ENCODE measurements around the gene TMC6.
"Not testable (repeated sequence)": the region's sequence is repeated elsewhere in the genome, so short reads cannot be mapped to it uniquely, and the experiment has no call there.

TMC6 gene

DNA sequence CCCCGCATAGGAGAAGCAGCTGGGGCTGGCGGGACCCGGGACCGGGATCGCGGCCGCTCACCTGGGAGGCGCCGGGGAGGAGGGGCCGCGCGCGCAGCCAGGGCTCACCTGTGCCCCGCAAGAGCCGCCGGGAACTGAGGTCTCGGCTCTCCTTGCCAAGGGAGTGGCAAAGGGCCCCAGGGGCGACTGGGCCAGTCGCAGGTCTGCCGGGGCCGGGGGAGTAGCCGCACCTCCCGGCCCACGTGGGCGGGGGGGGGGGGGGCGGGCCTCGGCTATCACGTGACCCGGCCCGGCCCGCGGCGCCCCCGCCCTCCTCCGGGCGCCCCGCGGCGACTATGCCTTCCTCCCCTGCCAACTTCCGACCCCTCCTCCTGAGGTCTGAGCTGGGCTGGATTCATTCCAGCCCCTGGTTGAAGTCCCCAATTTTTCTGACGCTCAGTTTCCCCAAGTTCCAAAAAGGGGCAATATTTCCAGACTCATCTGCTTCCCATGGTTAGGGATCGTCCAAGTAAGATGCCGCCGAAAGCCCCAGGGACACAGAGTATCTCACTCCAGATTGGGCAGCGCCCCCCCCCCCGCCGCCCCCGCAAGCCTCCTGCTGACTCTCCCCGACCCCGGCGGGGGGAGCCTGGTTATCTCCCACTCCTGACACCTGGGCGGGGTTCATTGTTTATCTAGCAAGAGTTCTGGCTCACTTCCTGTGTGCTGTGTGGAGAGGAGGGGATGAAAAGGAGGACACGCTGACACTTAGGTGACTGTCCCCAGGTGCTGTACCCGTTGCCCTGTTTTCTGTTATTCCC is at the start of gene TMC6:
TSS of gene TMC6 (minus strand) at position 205 of the 800 bp plus-strand sequence. CDS start 1,923 bp downstream, outside the sequence.
- peak; percentile 92 for FAIRE-seq

DNA sequence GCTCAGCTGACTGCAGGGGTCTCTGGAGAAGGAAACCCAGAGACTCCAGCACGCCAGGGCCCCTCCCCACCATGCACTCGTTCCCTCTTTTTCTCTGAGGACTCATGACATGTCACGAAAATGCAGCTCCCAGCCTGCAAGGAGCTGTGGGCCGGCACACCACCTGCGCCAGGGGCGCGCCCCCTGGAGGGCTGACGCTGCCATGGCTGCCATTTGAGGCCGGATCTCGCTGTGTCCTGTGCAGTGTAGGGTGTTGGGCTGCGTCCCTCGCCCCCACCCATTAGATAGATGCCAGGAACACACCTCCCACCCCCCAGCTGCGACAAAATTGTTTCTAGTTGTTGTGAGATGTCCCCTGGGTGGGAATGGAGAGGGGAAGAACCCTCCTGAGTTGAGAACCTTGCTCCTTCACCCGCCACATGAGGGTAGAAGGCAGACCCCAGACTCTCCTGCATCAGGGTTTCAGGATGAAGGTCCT is 48.0 kb upstream of the TMC6 start:
- FAIRE-seq (peak; percentile 11), DNase-seq (ENCODE audit: insufficient read length, low spot score) (no peak)

More for the DNA sequence above, at the start of gene TMC6:
- DNase-seq (ENCODE audit: insufficient read length, low spot score): no peak

DNA sequence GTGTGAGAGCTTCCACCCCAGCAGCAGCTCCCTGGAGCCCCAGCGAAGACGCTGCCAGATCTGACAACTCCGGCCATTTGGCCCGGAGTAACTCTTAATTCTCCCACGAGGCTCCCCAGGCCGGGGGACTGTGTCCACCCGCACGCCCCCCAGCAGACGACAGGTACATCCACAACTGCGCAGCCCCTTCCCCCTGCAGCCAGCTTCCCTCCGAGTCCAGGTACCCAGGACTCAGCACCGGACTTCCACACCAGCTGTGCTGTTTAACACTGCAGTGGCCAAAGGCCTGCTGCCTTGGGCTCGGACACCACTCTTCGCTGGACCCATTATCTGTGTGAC is 47.1 kb upstream of the TMC6 start:
- FAIRE-seq (no peak), DNase-seq (ENCODE audit: insufficient read length, low spot score) (no peak)

GRCh38 chr17:78174870-78175642 is 46.5 kb upstream of the TMC6 start:
- DNase-seq (ENCODE audit: insufficient read length, low spot score): no peak
- no peak for FAIRE-seq

DNA sequence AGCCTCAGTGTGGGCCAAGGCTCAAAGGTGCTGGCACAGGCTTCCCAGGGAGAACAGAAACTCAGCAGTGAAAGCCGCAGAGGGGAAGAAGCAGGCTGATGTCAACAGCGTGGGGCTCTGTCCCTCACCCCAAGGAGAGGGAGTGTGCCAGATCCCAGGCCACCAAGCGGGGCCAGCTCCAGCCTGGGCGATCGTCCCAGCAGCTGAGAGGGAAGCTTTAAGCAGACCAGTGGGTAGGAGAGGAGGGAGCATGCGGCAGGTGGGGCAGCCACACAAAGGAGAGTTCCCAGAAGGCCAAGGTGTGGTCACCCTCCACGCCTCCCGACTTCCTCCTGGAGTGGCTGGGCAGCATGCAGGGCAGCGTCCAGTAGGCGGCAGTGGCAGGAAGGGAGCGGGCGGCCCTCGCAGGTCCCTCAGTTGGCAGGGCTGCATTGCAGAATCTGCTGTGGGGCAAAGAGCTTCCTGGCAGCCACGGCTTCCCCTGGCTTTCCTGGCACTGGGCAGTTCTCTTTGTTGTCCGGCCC is 45.9 kb upstream of the TMC6 start:
- DNase-seq (ENCODE audit: insufficient read length, low spot score): no peak
- FAIRE-seq: no peak

- DNase-seq (ENCODE audit: insufficient read length, low spot score): peak; percentile 65
Observed at GRCh38 chr17:78173097-78173715, 44.7 kb upstream of the TMC6 start.

DNA sequence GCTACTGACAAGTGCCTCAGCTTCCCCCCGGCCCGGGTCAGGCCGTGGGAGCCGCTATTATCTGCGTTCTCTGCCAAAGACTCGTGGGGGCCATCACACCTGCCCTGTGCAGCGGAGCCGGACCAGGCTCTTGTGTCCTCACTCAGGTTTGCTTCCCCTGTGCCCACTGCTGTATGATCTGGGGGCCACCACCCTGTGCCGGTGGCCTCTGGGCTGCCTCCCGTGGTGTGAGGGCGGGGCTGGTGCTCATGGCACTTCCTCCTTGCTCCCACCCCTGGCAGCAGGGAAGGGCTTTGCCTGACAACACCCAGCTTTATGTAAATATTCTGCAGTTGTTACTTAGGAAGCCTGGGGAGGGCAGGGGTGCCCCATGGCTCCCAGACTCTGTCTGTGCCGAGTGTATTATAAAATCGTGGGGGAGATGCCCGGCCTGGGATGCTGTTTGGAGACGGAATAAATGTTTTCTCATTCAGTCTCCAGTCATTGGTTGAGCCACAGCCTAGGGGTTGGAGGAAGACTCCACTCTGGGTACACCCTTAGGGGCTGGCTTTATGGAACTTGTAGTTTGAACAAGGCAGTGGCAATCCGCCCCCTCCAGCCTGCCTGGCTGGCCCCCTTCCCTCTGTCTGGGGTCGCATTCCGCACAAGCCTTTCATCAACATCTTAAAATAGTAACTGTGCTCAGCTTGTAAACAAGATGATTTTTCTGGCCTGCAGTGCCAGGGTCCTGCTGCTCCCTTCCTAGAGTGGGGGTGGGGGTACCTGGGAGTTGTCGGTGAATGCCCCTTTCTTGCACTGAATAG is 43.9 kb upstream of the TMC6 start:
- no peak for DNase-seq (ENCODE audit: insufficient read length, low spot score)
- peak; percentile 64 for FAIRE-seq

More at GRCh38 chr17:78173097-78173715, 44.7 kb upstream of the TMC6 start:
- FAIRE-seq: peak; percentile 65

GRCh38 chr17:78171591-78172248 is 43.2 kb upstream of the TMC6 start:
- DNase-seq (ENCODE audit: insufficient read length, low spot score); FAIRE-seq: not testable (repeated sequence)

DNA sequence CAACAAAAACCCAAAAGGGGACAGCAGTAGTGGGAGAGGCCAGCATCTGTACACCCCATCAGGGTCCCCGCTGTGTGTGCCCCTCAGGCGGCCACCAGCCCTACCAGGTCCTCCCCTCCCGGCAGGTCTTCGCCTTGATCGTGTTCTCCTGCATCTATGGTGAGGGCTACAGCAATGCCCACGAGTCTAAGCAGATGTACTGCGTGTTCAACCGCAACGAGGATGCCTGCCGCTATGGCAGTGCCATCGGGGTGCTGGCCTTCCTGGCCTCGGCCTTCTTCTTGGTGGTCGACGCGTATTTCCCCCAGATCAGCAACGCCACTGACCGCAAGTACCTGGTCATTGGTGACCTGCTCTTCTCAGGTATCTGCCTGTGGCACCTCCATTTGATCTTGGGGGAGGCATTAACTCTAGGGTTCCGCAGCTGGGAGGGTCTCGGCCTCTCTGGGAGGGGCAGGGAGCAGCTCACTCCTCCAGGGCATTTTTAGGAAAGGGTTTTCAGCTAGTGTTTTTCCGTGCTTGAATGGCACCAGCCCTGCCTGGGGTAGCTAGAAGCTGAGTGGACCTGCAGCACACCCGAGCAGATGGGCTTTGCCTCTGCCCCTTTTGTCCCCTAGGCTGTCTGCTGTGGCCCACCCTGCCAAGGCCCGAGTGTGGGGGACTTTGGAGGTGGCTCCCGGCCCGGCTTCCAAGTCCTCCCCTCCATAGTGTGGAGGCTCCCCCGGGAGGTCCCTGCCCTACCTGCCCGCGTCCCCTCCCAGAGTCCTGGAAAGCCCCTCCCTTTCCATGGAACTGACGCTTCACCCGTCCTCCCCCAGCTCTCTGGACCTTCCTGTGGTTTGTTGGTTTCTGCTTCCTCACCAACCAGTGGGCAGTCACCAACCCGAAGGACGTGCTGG is 42.4 kb upstream of the TMC6 start:
- FAIRE-seq (no peak), DNase-seq (ENCODE audit: insufficient read length, low spot score) (no peak)

- no peak for DNase-seq (ENCODE audit: insufficient read length, low spot score)
- FAIRE-seq: peak; percentile 73
Observed at GRCh38 chr17:78168903-78169793, 40.6 kb upstream of the TMC6 start.

- FAIRE-seq (peak; percentile 87), DNase-seq (ENCODE audit: insufficient read length, low spot score) (peak; percentile 86)
Observed at GRCh38 chr17:78168242-78168902, 39.8 kb upstream of the TMC6 start, which contains the start of gene SYNGR2. Gene SYNGR2, plus strand, starts transcription at chr17:78168581. Its CDS starts 36 bp downstream, at chr17:78168617.

DNA sequence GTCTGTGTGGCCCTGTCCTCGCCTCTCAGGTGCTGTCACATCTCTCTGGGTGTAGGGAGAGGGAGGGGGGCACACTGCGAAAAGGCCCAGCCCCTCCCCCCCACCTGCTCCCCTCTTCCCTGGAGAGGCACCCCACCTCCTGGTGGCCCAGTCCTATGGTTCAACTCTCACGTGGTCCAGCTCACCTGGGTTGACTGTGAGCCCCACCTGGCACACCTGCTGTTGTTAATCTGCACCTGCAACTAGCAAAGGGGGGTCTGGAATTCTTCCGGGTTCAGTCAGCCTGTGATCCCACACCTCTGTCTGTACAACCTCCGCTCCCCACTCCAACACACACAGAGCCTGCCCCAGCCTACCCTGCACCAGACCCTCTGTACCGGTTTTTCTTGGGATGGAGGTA is 37.9 kb upstream of the TMC6 start:
- no peak for DNase-seq (ENCODE audit: insufficient read length, low spot score)

GRCh38 chr17:78164748-78165607 is 36.4 kb upstream of the TMC6 start:
- FAIRE-seq: no peak
- no peak for DNase-seq (ENCODE audit: insufficient read length, low spot score)

More for the DNA sequence above, 37.9 kb upstream of the TMC6 start:
- FAIRE-seq: no peak

DNA sequence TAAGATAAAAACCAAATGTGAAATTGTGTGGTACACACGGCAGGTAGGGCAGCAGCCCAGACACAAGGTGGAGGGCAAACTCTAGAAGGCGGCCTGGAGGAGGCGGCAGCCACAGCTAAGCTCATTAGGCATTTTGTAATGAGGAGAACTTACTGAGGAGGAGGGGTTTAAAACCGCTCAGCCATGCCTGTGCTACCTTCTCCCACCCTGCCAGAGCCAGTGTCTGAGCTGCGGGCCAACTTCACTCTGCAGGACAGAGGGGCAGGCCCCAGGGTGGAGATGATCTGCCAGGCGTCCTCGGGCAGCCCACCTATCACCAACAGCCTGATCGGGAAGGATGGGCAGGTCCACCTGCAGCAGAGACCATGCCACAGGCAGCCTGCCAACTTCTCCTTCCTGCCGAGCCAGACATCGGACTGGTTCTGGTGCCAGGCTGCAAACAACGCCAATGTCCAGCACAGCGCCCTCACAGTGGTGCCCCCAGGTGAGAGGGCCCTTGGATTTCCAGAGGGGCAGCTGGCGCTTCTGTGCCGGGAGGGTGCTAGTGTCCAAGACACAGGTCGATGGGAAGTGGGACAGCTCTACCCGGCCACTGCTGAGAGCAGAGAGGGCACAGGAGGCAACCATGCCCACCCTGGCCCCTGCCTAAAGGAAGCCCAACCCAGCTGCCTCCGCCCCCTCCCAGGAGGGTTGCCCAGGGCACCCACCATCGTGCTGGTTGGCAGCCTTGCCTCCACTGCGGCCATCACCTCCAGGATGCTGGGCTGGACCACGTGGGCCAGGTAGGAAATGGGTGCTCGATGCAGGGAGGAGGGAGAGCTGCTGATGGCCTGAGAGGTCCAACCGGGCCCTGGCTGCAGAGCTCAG is 35.6 kb upstream of the TMC6 start:
- FAIRE-seq: no peak

DNA sequence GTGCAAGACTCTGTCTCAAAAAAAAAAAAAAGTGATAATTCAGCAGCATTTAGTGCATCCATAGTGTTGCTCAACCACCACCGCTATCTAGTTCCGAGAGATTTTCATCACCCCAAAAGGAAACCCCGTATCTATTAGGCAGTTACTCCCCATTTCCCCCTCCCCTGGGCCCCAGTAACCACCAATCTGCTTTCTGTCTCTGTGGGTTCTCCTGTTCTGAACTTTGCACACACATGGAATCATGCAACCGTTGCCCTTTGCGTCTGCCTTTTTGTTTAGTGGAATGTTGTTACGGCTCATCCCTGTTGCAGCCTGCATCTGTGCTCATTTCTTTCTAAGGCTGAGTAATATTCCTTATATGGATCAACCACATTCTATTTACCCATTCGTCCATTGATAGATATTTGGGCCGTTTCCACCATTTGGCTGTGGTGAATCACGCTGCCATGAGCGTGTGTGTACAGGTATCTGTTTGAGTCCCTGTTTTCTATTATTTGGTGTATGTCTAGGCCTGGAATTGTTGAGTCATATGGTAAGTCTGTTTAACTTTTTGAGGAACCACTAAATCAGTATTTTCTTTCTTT is 31.1 kb upstream of the TMC6 start:
- FAIRE-seq: peak; percentile 98

More for the DNA sequence above, 35.6 kb upstream of the TMC6 start:
- no peak for DNase-seq (ENCODE audit: insufficient read length, low spot score)

More for the DNA sequence above, 31.1 kb upstream of the TMC6 start:
- DNase-seq (ENCODE audit: insufficient read length, low spot score): no peak
